Stimulated activated CD8-positive, alpha-beta memory T cell treated with anti-CD3 and anti-CD28 coated beads, Interleukin-7, amount 100 ng/mL, for 24 hours (primary cell): ENCODE results near the gene TEX14.
"Not testable (repeated sequence)": the region's sequence is repeated elsewhere in the genome, so short reads cannot be mapped to it uniquely, and the experiment has no call there.

Experiments
- DNase-seq: peaks from one replicate; pipeline ENCODE4 v3.0.0-alpha.2; 2020; ENCODE audit warnings: low read depth

TEX14 gene

DNA sequence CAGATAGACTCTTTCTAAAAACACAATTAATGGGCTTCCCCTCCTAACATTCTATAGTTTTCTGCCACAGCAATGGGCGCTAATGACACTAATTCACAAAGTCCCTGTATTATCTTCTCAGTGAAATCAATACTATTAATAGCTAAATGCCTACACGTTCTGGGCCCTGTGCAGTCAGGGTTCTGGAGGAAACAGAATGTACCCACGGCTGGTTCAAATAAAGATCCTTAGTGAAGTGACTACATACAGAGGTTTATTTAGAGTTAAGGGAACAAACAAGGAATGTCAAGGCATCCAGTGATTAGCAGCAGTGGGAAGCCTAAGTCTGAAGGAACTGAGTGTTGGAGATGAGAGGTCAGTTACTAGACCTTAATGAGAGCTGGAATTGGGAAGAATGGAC, 133.9 kb downstream of the TEX14 start:
- DNase-seq, result no peak

DNA sequence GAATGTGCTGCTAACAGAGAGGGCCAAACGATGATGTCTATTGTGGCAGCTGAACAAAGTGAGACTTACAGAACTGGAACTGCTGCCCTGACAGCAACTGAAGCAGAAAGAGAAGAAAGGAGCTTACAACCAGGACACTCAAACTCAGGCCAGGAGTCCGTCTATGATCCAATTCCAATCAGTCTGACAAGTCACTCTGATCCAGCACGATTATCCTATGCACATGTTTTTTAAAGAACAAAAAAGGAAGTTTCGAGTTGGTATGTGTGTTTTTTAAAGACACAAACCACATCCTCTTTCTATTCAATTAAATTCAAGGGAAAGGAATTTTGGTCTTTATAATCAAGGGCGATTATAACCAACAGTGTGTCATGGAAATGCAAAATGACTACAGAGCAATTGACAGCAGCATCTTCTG, 135.0 kb downstream of the TEX14 start:
- DNase-seq, result no peak

DNA sequence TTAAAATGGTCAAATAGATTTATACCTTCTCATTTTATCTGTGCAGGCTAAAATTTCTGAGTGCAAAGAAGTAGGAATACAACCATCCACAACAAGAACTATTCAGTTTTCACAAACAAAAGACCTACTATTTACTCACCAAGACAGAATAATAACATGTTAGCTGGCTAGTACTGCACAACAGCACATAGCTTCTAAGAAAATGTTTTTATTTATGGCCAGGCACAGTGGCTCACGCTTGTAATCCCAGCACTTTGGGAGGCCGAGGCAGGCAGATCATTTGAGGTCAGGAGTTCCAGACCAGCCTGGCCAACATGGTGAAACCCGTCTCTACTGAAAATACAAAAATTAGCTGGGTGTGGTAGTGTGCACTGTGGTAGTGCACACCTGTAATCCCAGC, 136.7 kb downstream of the TEX14 start:
- not testable (repeated sequence) for DNase-seq

DNA sequence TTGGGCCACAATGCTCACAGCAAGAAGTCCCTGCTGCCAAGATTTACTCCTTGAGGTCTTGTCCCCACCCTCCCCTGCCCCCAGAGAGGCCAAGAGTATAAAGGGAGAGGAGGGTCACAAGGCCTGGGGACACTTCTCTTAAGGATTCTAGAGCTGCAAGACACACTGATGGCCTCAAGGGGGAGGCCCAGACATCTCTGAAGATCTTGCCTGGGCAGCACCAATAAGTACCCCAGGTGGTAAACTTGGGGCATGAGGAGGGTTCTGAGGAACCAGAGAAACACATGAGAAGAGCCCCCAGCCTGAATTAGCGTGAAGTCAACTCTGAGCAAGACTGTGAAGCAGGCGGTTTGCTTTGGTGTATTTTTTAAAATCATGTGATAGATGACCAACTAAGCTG, 150.6 kb downstream of the TEX14 start:
- no peak for DNase-seq

DNA sequence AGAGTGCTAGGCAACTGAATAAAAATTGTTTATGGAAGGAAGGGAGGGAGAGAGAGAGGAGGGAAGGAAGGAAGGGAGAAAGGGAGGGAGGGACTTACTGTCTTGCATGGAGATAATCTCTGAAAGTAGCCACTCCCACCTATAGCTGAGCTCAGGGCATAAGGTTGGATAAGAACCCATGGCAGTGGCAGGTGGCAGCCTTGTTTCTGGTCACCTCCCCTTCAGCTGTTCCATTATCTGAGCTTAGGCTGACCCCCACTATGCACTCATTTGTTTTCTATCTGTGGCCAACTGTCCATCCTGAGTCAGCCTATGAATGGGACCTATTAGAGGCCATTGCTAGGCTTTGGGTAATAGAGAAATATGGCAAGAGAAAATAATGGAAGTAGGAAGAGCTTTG, 152.1 kb downstream of the TEX14 start:
- DNase-seq, result no peak

DNA sequence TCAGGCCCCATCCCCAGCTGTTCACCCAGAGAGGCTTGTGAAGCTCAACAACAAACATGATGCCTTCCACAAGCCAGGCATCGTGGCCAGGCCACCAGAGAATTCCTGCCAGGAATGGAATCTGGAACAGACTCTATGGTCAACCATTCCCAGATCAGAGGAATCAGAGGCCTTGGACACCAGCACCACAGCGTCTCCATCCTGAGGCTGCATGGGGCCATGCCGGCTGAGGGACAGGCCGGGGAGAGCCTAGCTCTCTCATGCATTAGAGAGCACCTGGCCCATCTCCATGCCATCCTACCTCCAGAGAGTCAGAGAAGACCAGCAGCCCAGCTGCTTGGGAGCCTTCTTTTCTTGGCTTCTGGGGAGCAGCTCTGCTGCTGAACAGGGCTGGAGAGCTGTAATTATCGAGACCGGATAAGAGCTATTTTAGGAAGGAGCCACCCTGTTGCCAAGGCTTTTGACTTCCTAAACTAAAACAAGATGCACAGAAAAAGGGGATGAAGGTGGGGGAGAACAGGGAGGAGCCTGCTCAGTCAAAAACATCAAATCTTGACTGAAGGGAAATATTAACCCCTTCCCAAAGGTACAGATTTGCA, 152.9 kb downstream of the TEX14 start:
- DNase-seq, result no peak

DNA sequence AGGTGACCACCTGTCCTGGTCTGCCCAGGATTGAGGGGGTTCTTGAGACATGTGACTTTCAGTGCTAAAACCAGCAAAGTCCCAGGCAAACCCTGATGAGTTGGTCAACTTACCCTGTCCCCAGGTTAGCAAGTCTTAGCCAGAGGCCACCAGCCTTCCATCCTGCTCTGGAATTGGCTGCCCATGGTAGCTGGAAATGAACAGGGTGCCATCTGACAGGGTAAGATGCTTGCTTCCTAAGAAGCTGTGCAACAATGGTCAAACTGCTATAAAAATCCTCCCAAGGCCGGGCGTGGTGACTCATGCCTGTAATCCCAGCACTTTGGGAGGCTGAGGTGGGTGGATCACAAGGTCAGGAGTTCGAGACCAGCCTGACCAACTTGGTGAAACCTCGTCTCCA, 154.6 kb downstream of the TEX14 start:
- no peak for DNase-seq

DNA sequence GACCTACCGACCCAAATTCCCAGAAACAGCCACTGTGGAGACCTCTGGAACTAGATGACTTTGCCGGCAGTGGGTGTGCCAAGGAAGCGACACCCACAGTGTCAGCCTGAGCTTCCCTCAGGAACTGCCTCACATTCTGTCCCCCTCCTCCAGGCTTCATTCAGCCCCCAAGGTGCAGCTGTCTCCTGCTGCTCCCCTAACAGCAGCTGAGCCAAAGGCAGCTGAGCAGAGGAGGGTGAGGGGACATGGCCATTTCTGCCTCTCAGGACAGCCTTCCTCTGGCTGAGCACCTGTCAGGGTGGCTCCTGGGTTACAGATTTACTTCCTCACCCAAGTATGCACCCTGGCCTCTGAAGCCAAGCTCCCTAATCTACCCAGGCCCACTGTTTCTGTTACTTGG, 155.3 kb downstream of the TEX14 start:
- no peak for DNase-seq

DNA sequence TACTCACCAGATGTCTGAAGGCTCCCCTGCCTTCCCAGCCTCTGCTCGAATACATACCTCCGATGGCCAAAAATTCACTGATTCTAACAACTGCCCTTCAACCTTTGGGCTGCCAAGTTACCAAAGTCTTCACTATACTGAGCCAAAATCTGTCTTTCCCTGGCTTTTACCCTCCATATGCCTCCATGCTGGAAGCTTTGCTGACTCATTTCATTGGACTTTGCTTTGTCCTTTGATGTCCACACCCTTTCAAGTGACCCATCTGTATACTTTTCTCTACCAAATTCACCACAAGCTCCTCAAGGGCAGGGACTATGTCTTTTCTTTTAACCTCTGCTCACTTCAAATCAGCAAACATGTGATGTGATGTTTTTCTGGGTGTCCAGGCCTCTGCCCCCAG, 156.4 kb downstream of the TEX14 start:
- DNase-seq, result no peak

DNA sequence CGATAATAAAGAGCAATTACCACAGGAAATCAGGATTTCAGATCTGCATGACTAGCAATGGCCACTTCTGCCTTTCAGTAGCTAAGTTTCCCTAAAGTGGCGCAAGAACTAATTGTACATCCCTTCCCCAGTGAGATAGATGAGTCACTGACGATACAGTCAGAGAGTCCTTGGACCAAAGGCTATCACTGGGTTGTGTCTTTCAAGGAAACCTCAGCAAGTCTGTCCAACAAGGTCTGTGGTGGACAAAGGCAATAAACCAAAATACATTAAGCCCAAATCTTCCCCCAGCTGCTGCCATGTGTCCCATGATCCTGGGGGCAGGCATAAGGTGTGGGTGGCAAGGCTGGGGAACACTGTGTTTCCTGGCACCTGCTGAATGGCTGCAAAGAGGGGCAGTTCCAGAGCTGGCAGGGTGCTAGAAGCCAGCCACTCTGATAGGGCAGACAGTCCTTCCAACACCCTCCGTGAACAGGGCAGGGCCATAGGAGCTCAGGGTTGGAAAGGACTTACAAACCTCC, 156.9 kb downstream of the TEX14 start:
- no peak for DNase-seq

DNA sequence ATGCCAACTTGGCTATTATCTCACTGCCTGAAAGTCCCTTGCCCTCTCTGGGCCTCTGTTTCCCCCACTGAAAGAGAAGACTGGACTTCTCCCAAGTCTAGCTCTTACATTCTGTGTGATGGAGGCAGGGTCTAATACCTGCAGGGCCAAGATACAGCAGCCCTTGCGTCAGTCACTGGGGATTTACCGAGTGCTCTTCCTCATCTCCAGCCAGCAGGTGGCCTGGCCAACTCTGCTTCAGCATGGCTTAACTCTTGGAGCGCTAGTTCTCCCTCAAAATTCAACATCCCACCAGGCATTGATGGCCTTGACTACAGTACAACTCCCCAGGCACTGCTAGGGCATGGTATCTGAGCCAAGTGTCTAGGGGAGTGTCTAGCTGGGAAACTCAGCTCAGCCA, 157.5 kb downstream of the TEX14 start:
- no peak for DNase-seq

DNA sequence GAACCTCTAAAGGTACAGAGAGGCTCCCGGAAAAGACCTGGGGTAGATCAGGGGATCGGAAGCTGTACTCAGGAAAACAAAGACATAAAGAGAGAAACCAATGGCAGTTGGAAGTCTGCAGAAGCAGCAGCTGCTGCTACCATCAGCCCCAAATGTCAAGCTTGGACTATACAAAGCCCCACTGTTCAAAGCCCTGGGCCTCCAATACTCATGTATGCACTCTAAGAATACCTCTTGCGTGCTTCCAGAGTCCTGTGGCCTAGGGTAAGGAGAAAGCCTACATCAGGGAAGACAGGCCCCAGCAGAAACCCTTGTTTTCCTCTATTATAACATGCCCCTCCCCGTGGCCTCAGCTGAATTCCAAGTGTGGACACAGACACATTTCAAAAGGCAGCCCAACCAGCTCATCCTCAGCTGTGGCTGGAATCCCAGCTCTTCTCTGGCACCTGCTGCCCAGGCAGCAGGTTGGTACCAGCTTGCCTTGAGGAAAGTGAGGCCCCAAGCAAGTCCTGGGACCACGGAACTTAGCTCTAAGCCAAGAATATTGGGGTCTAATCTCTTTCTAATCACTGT, 158.1 kb downstream of the TEX14 start:
- DNase-seq, result no peak

DNA sequence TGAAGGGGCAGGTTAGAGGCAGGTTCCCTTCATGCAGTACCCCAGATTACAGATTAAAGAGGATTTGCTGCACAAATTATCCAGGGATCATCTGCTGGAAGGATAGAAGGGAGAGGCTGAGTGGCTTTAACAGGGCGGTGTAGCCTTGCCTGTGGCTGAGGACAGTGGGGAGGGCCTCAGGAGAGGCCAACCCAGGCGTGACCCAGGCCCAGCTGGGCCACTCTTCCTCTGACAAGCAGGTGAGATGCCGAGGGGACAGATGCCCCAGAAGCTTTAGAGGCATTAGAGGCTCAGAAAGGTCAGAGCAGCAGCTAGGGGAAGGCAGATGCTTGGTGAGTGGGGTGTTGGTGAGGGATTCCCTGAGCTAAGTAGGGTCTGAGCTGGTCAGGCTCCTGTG, 159.3 kb downstream of the TEX14 start:
- no peak for DNase-seq

DNA sequence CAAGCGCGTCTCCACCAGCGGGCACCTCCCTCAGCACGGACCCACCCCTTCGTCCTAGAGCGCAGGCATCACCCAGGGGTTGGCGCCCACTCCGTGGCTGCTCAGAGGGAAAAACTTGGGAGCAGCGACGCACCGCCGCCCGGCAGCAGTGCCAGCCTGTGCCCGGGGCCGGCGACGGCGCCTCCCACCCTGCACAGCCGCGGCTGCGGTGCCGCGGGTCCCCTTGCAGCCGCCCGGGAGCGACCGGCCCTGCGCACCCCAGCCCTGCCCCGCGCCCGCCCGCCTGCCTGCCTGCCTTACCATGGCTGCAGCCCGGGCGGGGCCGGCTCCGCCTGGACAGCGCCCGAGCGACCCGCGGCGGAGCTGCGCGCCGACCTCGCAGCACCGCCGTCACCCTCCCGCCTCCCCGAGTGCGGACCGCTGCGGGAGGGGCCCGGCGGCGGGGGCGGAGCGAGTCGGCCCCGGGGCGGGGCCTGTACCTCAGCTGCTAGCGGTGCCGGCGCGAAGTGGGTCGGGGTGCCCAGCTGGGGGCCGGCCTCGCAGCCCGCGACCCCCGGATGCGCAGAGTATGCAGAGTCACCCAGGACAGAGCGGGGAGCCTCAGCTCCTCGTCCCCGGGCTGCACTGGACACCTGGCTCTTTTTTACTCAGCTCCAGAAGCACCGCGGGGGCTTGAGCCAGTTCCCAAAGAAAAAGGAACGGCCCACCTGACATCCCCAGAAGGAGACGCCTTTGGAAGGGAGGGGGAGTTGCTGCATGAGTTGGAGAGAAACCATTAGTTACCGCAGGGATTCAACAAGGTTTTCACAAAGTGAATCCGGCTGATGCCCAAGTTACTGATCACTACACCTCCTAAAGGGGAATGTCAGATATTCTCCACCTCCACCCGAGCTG, 159.9 kb downstream of the TEX14 start:
- DNase-seq, result no peak

DNA sequence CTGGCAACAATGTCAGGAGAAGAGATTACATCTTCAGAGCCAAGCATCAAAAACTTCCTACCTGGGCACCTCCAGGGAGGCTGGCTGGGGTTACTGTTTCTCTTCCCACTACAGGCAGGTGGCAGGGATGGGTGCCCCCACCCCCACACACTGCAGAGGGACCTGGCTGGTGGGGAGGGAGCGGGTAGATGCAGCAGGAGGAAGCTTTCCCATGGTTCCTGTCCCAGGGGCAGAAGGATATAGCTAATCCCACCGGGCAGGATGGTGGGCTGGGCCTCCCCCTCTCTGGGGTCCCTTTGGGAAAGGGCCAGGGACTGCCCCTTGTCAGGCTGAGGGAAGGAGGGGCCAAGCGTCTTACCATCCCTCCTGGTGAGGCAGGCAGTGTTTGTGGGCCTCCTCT, 160.7 kb downstream of the TEX14 start:
- DNase-seq, result no peak

DNA sequence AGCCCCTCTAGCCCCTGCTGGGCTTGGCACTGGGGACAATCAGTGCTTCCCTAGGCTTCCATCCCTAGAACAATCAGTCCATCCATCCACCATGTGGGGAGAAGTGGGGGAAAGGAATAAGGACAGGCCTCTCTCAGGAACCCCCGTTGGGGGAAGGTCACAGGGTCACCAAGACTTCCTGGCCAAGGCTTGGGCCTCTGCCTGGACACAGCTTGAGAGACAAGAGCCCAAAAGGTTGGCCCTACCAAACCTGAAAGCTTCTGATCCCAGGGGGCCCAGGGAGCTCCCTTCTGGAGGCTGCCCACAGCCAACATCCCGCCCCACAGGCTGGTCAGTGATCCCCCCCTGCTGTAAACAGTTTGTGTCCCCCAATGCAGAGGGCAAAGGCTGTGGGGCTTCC, 161.2 kb downstream of the TEX14 start:
- no peak for DNase-seq

DNA sequence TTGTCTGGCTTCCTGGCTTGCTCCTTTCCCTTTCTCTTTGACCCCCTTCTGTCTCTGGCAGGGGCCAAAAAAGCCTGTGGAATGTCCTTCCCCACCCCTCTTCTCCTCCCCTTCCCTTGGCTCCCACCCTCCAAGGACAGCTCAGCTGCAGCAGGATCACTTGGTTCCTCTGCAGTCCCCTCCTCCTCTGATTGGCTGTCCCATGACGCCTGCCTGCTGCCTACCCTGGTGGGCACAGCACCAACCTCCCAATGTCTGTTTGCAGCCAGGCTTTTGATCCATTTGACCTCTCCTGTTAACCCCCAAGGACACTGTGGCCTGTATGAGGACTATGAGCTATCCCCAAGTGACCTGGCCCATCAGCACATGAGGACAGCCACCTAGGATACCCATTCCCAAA, 162.6 kb downstream of the TEX14 start:
- DNase-seq, result no peak

DNA sequence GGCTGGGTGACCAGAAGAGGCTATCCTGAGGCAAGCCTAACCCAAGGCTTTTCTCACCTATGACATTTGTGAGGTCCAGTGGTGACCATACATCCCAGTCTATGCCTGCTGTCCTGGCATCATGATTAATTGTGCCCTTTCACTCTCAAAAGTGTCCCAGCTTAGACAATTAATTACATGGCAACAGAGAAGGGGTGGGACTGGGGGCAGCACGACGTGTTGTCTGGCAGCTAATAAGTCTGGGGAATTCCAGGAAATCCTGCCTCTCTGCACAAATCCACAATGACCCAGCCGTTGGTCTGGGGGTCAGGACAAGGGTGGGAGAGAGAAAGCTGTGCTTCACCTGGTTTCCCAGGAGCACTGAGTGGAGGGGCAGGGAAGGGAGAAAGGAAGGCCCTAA, 163.4 kb downstream of the TEX14 start:
- DNase-seq, result no peak

DNA sequence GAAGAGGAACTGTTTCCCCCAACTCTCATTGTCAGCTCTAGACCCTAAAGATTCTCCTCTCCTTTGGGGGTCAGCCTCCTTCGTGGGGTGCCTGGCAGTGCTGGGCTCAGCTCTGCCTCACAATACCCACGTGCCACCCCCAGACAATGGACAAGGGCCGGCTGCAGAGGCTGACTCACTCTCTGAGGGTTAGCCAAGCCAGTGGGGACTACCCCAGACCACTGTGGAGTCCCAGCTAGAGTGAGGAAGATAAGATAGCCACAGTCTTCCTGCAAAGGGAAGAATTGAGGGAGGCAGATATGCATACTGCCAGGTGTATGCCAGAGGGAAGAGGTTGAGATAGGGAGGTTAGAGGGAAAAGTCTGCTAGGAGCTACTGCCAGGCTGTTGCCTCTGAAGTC, 163.9 kb downstream of the TEX14 start:
- DNase-seq, result no peak

DNA sequence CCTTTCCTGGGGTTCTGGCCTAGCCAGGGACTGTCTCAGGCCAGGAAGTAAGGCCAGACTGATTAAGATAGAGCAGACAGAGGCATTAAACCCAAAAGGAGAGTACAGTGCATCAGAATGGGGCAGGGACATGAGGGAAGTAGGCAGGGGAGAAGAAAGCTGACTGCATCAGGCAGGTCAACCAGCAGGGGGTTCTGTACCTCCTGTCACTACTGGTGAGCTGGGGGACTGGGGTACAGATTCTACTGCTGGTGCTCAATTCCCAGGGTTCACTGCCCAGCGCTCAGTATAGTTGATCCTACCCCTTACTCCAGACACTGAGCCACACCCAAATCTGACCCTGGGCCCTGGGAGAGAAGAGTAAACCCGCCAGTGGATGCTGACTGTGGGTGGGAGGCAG, 164.5 kb downstream of the TEX14 start:
- DNase-seq, result no peak

DNA sequence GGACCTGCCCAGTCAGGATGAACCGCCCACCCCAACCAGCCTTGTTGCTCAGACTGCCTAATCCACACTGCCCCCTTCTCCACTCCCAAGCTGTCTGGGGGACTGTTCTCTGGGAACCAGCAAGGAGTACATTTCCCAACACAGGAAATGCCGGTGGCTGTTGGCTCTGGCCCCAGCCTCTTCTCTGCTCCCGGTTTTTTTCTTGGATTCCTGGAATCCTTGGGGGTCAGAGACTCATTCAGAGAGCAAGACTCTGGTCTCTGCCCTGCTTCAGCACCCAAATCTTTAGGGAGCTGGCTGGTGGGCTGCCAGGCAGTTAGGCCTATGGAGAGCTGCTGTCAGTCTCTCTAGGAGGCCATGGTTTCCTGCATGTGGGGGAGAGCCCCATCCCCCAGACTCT, 166.6 kb downstream of the TEX14 start:
- no peak for DNase-seq

DNA sequence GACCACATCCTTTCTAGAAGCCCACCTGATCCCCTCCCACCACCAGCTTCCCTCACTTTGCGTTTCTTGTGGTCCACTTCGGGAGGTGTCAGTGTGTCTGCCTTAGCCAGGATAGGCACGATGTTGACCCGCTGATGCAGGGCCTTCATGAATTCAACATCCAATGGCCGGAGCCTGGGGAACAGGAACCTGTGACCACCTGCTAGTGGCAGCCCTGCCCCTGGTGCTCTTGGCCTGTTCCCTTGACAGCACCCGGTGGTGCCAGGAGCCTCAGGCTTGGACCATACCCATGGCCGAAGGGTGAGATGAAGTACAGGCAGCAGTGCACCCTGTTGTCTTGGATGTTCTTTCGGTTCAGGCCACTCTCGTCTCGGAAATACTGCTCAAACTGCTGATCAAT, 170.2 kb downstream of the TEX14 start:
- DNase-seq, result no peak

DNA sequence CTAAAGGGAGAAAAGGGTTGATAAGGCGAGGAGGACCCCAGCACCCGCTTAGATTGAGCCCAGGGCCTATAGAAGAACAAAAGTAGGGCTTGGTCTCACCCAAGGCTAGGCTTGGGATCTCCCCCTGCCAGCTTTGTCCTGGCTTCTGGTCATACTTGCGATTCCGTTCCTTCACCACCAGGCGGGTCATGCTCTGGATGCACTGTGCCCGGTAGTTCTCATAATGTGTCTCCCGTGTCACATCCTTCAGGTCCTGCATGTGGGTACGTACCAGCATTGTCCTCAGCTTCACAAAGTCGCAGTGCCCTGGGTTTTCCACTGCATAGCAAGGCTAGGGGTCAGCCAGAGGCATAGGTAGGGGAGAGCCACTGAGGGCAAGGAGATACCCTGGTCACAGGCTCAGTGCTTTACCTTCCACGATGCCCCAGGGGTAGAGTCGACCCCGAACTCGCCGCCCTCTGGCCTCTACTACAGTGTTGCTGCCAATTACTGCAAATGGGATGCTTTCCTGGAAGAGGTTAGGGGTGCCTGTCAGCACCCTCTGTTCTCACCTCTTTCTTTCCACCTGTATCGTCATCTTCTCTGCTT, 170.9 kb downstream of the TEX14 start:
- DNase-seq, result no peak
